SK-N-SH (cell line): Measurements from ENCODE around the gene ALPG. TPM values are rescaled to one million over a fixed set of nuclear protein-coding genes. Genes with fewer than 3 reads are reported as not detected.
A peak's percentile ranks its signal among the peaks of the same experiment; 100 is the strongest.

Source experiments
- CTCF ChIA-PET: fragments of 300-600, 350-600 bp; formaldehyde crosslinking; extraction: SDS; loops from one replicate; lab custom pipeline; 2021; lab: Yijun Ruan, JAX
- POLR2A ChIA-PET: fragments of 350-600 bp; sonication (Branson Sonifier 250); formaldehyde crosslinking; extraction: SDS; loops from one replicate; lab custom pipeline; 2020; ENCODE audit warnings: antibody characterized with exemption, inconsistent platforms; lab: Yijun Ruan, JAX
- DNase-seq: peaks from one replicate; pipeline ENCODE4 v3.0.0; 2012
- H2AFZ ChIP-seq: fragments of 200-600 bp; sonication (generic); 2 replicates; pipeline ENCODE4 v1.8.1; 2016; ENCODE audit warnings: antibody characterized with exemption, mild to moderate bottlenecking, low read depth
- H3F3A ChIP-seq: fragments of 200-600 bp; sonication (generic); replicated peaks from 2 replicates; pipeline ENCODE3; 2016; ENCODE audit warnings: antibody characterized with exemption, mild to moderate bottlenecking; ENCODE audit not compliant: insufficient read depth
- H3K27ac ChIP-seq, 2 experiments: fragments of 200-500 bp in 1 of 2; fragments of 200-600 bp in 1 of 2; sonication (Bioruptor generic) in 1 of 2; sonication (generic), shearing (Covaris generic) in 1 of 2; 2 replicates each; pipeline versions ENCODE4 v1.5.1 to v1.6.1; 2014 to 2016; ENCODE audit warnings: low read depth in 2 of 2, inconsistent platforms in 1 of 2, low read length in 1 of 2, mild to moderate bottlenecking in 1 of 2, mixed read lengths in 1 of 2
- H3K27me3 ChIP-seq: fragments of 200-600 bp; sonication (generic), shearing (Covaris generic); 2 replicates; pipeline ENCODE4 v1.6.1; 2016; ENCODE audit warnings: mixed run types; ENCODE audit not compliant: insufficient read depth
- H3K36me3 ChIP-seq, 2 experiments: fragments of 200-500 bp in 1 of 2; fragments of 200-600 bp in 1 of 2; sonication (Bioruptor generic) in 1 of 2; sonication (generic) in 1 of 2; replicated peaks in 1 of 2; 2 replicates each; pipeline versions ENCODE3 to v1.5.1; 2014 to 2016; ENCODE audit warnings: low read length in 1 of 2, mild to moderate bottlenecking in 1 of 2; ENCODE audit not compliant: insufficient read depth in 2 of 2, control insufficient read depth in 1 of 2
- H3K4me1 ChIP-seq, 2 experiments: fragments of 200-500 bp in 1 of 2; fragments of 200-600 bp in 1 of 2; sonication (Bioruptor generic) in 1 of 2; sonication (generic), shearing (Covaris generic) in 1 of 2; 2 replicates each; pipeline versions ENCODE4 v1.5.1 to v1.6.1; 2014 to 2016; ENCODE audit warnings: low read depth in 1 of 2, low read length in 1 of 2, mixed run types in 1 of 2; ENCODE audit not compliant: insufficient read depth in 2 of 2, control insufficient read depth in 1 of 2
- H3K4me2 ChIP-seq: fragments of 200-600 bp; sonication (generic), shearing (Covaris generic); 2 replicates; pipeline ENCODE4 v1.6.1; 2017; ENCODE audit warnings: mixed run types
- H3K4me3 ChIP-seq, 2 experiments: fragments of 200-500 bp in 1 of 2; fragments of 200-600 bp in 1 of 2; sonication (Bioruptor generic) in 1 of 2; sonication (generic), shearing (Covaris generic) in 1 of 2; 2 replicates each; pipeline versions ENCODE4 v1.5.1 to v1.8.1; 2014 to 2016; ENCODE audit warnings: low read depth in 2 of 2, inconsistent platforms in 1 of 2, low read length in 1 of 2, mild to moderate bottlenecking in 1 of 2, mixed read lengths in 1 of 2, moderate library complexity in 1 of 2
- H3K79me2 ChIP-seq: fragments of 200-600 bp; sonication (generic); 2 replicates; pipeline ENCODE4 v1.8.1; 2017; ENCODE audit warnings: mild to moderate bottlenecking; ENCODE audit not compliant: insufficient read depth
- H3K9ac ChIP-seq: fragments of 200-600 bp; sonication (generic); 2 replicates; pipeline ENCODE4 v1.6.1; 2017; ENCODE audit warnings: mixed run types
- H3K9me2 ChIP-seq: fragments of 200-600 bp; sonication (generic); 2 replicates; pipeline ENCODE4 v1.6.1; 2017; ENCODE audit warnings: mixed run types
- H3K9me3 ChIP-seq: fragments of 200-600 bp; sonication (generic); 2 replicates; pipeline ENCODE4 v1.6.1; 2017; ENCODE audit warnings: mixed run types, mild to moderate bottlenecking, moderate library complexity
- H4K20me1 ChIP-seq: fragments of 200-600 bp; sonication (generic); 2 replicates; pipeline ENCODE4 v1.6.1; 2017; ENCODE audit warnings: mild to moderate bottlenecking, mixed run types; ENCODE audit not compliant: insufficient read depth
- ELF1 ChIP-seq: IDR thresholded peaks from 2 replicates; pipeline ENCODE4 v1.4.0; 2012
- FOXM1 ChIP-seq: IDR thresholded peaks from 2 replicates; pipeline ENCODE4 v1.4.0; 2012; ENCODE audit warnings: low read depth, mild to moderate bottlenecking
- GABPA ChIP-seq: IDR thresholded peaks from 2 replicates; pipeline ENCODE4 v1.4.0; 2012; ENCODE audit warnings: low read depth, mild to moderate bottlenecking
- GATA2 ChIP-seq: sonication (generic); formaldehyde crosslinking; IDR thresholded peaks from 2 replicates; pipeline ENCODE4 v1.5.0; 2020; ENCODE audit warnings: mild to moderate bottlenecking, missing genetic modification reagents
- PBX3 ChIP-seq: IDR thresholded peaks from 2 replicates; pipeline ENCODE4; 2012
- POLR2AphosphoS5 ChIP-seq: IDR thresholded peaks from 2 replicates; pipeline ENCODE4 v1.6.1; 2012; ENCODE audit warnings: low read depth, low read length
- RXRA ChIP-seq: IDR thresholded peaks from 2 replicates; pipeline ENCODE4 v1.4.0; 2012; ENCODE audit warnings: low read depth, mild to moderate bottlenecking, borderline replicate concordance
- TEAD4 ChIP-seq: IDR thresholded peaks from 2 replicates; pipeline ENCODE4 v1.4.0; 2012; ENCODE audit warnings: mild to moderate bottlenecking, borderline replicate concordance; ENCODE audit not compliant: insufficient read depth
- YY1 ChIP-seq: IDR thresholded peaks from 2 replicates; pipeline ENCODE4 v1.4.0; 2012; ENCODE audit warnings: low read depth, mild to moderate bottlenecking
- WGBS: methylation state at CpG from one replicate; pipeline ENCODE4 v1.1.6; 2017; ENCODE audit warnings: low lambda C conversion rate; 5-methylcytosine and 5-hydroxymethylcytosine counted together
- polyA plus RNA-seq, 3 experiments: library from polyadenylated mRNA; depleted of rRNA; stranded (reverse); fragments of >200 nt; gene quantifications; 2 replicates each; pipeline ENCODE4 v1.2.3, GENCODE V29; 2012
- TF ChIP-seq, protein P1 (sequence below): IDR thresholded peaks from 2 replicates; pipeline ENCODE4 v1.4.0; 2012; ENCODE audit warnings: low read depth, borderline replicate concordance
- TF ChIP-seq, protein P2 (sequence below): IDR thresholded peaks from 2 replicates; pipeline ENCODE4 v1.4.0; 2012; ENCODE audit warnings: low read depth, borderline replicate concordance

ALPG gene
- polyA plus RNA-seq, 1 of the 3 experiments (the other 2 are of a cell fraction) = not detected

- no peaks in the 10 kb centered on the region for H3K9me2 ChIP-seq
- no peaks in the 10 kb centered on the region for H3K9me3 ChIP-seq
- 0 out of 2 replicates have a peak overlapping the region, but pooled peaks have one; percentile 0 for H3K4me2 ChIP-seq
- no peak for DNase-seq
- H3K9ac ChIP-seq = no peak overlapping the region
- no peak overlapping the region for H2AFZ ChIP-seq
- H3K4me1 ChIP-seq = no peaks in the 10 kb centered on the region
- H3K4me3 ChIP-seq = no peak overlapping the region
- H4K20me1 ChIP-seq = no peaks in the 10 kb centered on the region
- 50% methylated on average over 5 of the region's 5 CpGs for WGBS
- no peaks in the 10 kb centered on the region for H3F3A ChIP-seq
- no peaks in the 10 kb centered on the region for H3K36me3 ChIP-seq
- no peak overlapping the region for H3K27ac ChIP-seq
- H3K79me2 ChIP-seq = no peaks in the 10 kb centered on the region
- POLR2A ChIA-PET = no interaction called here
- CTCF ChIA-PET = no interaction called here
- peaks cover 70% of the 10 kb centered on the region for H3K27me3 ChIP-seq
- no peak for TF ChIP-seq GATA2 (CRISPR knock-in tag)
- TF ChIP-seq, protein P1, sequence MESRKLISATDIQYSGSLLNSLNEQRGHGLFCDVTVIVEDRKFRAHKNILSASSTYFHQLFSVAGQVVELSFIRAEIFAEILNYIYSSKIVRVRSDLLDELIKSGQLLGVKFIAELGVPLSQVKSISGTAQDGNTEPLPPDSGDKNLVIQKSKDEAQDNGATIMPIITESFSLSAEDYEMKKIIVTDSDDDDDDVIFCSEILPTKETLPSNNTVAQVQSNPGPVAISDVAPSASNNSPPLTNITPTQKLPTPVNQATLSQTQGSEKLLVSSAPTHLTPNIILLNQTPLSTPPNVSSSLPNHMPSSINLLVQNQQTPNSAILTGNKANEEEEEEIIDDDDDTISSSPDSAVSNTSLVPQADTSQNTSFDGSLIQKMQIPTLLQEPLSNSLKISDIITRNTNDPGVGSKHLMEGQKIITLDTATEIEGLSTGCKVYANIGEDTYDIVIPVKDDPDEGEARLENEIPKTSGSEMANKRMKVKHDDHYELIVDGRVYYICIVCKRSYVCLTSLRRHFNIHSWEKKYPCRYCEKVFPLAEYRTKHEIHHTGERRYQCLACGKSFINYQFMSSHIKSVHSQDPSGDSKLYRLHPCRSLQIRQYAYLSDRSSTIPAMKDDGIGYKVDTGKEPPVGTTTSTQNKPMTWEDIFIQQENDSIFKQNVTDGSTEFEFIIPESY = no peak
- no peak for TF ChIP-seq ELF1
Measured at GRCh38 chr2:232412986-232413385, 6.3 kb downstream of the ALPG start.

GRCh38 chr2:232415138-232415690 lies 8.6 kb downstream of the ALPG start:
- WGBS = 49% methylated on average over 5 of the region's 8 CpGs
- Histone ChIP-seq H3K79me2 (no peaks in the 10 kb centered on the region), H3K4me1 (no peaks in the 10 kb centered on the region; a peak in 1 of 4 replicates), H3K27me3 (peaks cover 81% of the 10 kb centered on the region), H3K36me3 (no peaks in the 10 kb centered on the region), H3K27ac (no peak overlapping the region), H3K4me3 (no peak overlapping the region), H3F3A (no peaks in the 10 kb centered on the region), H3K9me3 (no peaks in the 10 kb centered on the region), H4K20me1 (no peaks in the 10 kb centered on the region), H3K9ac (no peak overlapping the region), H2AFZ (no peak overlapping the region), H3K9me2 (no peaks in the 10 kb centered on the region)
- DNase-seq = peak; percentile 8
- CTCF ChIA-PET = interaction anchor here (1.3 kb wide), 1 partner anchor 490 kb away, joined by 4 read pairs; no protein-coding TSS in a partner anchor
- POLR2A ChIA-PET = no interaction called here
- TF ChIP-seq GABPA (no peak), GATA2 (CRISPR knock-in tag) (no peak), PBX3 (no peak)
- TF ChIP-seq, all 33 proteins: peak for 0
- no peak overlapping the region for H3K4me2 ChIP-seq

DNA sequence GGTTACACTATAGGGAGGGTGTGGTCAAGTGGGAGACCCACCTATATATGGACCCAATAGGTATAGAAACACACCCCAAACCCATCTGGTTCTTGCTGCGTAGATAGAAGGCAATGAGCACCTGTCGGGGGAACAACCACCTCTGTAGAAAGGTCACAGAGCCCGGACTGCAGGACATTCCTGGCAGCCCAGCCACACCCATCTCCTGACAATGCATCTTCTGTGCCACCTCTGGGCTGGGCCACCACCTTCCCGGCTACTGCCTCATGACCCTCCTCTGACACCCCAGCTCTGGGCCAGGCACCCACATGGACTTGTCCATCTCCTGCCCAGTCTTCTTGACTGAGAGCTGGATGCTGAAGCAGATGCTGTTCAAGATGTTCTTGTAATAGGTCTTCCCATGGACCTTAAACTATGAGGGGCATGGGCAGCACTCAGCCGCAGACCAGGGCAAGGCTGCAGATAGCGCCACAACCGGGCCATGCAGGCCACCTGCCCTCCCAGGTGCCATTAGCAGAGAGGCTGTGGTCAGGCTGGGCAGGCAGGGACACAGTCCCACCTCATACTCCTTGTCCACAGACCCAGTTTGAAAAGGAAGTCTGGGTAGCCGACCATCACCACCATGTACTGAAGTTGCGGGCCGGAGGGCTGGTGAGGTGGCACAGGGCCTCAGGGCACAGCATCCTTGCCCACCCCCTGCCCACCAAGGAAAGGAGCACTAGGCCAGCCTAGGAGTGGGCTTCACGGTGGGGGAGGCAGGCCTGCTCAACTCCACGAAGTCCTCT lies 9.3 kb downstream of the ALPG start:
- Histone ChIP-seq H3K79me2 (no peaks in the 10 kb centered on the region), H3K27me3 (peaks cover 81% of the 10 kb centered on the region), H3K9me3 (no peaks in the 10 kb centered on the region), H3K4me1 (no peaks in the 10 kb centered on the region; a peak in 1 of 4 replicates), H3K4me3 (no peak overlapping the region), H2AFZ (no peak overlapping the region), H3K9ac (no peak overlapping the region), H3K9me2 (no peaks in the 10 kb centered on the region), H3F3A (no peaks in the 10 kb centered on the region), H3K4me2 (no peak overlapping the region), H3K27ac (no peak overlapping the region), H4K20me1 (no peaks in the 10 kb centered on the region), H3K36me3 (no peaks in the 10 kb centered on the region)
- ChIA-PET POLR2A (no interaction called here), CTCF (interaction anchor here (1.2 to 1.3 kb wide), 3 partner anchors 14 to 491 kb away, joined by 3 to 5 read pairs (median 4); no protein-coding TSS in a partner anchor)
- peak; percentile 8 for DNase-seq
- WGBS = 46% methylated on average over 6 of the region's 12 CpGs
- TF ChIP-seq, protein P2, sequence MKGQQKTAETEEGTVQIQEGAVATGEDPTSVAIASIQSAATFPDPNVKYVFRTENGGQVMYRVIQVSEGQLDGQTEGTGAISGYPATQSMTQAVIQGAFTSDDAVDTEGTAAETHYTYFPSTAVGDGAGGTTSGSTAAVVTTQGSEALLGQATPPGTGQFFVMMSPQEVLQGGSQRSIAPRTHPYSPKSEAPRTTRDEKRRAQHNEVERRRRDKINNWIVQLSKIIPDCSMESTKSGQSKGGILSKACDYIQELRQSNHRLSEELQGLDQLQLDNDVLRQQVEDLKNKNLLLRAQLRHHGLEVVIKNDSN = no peak
- TF ChIP-seq POLR2AphosphoS5 (no peak), TEAD4 (no peak), RXRA (no peak), YY1 (no peak), FOXM1 (no peak)
